Heart left ventricle (tissue), 16 donors: ENCODE results near the gene CTNNB1. TPM values are rescaled to one million over a fixed set of nuclear protein-coding genes. Genes with fewer than 3 reads are reported as not detected.

Experiments
- ATAC-seq, 4 donors: fragments of 200-7000 bp; cut with Tn5 transposase; one replicate each; pipeline ENCODE4 v1.9.1; 2020 to 2022; ENCODE audit warnings: moderate library complexity in 4 of 4, mild to moderate bottlenecking in 3 of 4, moderate number of reproducible peaks in 1 of 4
- DNase-seq, 5 donors: peaks; one replicate each; pipeline ENCODE4 v3.0.0-alpha.2; 2020
- H3K27ac ChIP-seq, 12 donors: fragments of 200-600 bp; sonication (generic) in 4 of 12; one replicate each; pipeline versions ENCODE4 v1.5.0 to v1.8.0; 2016 to 2022; ENCODE audit warnings: mild to moderate bottlenecking in 2 of 12
- H3K27me3 ChIP-seq, 9 donors: fragments of 200-600 bp; sonication (generic) in 2 of 9; one replicate each; pipeline versions ENCODE4 v1.5.1 to v1.8.0; 2016 to 2022; ENCODE audit warnings: mild to moderate bottlenecking in 3 of 9
- H3K36me3 ChIP-seq, 9 donors: fragments of 200-600 bp; sonication (generic) in 2 of 9; one replicate each; pipeline versions ENCODE4 v1.5.0 to v1.8.0; 2018 to 2022; ENCODE audit warnings: mild to moderate bottlenecking in 2 of 9
- H3K4me1 ChIP-seq, 12 donors: fragments of 200-600 bp; sonication (generic) in 4 of 12; one replicate each; pipeline versions ENCODE4 v1.5.0 to v1.8.0; 2016 to 2022; ENCODE audit warnings: mild to moderate bottlenecking in 3 of 12
- H3K4me3 ChIP-seq, 12 donors: fragments of 200-600 bp; sonication (generic) in 4 of 12; one replicate each; pipeline versions ENCODE4 v1.5.0 to v1.8.0; 2017 to 2022; ENCODE audit warnings: mild to moderate bottlenecking in 9 of 12, moderate library complexity in 4 of 12
- H3K9me3 ChIP-seq, 12 donors: fragments of 200-600 bp; sonication (generic) in 4 of 12; one replicate each; pipeline versions ENCODE4 v1.5.0 to v1.8.0; 2016 to 2022; ENCODE audit warnings: mild to moderate bottlenecking in 1 of 12
- POLR2A ChIP-seq, 2 donors: fragments of 450-650 bp; IDR thresholded peaks; one replicate each; pipeline ENCODE4 v1.6.1; 2017; ENCODE audit warnings: antibody characterized with exemption in 2 of 2, mild to moderate bottlenecking in 2 of 2, moderate library complexity in 2 of 2
- WGBS, 4 donors: extraction: QIAGEN DNeasy Blood & Tissue Kit in 2 of 4; methylation state at CpG; one replicate each; pipeline versions ENCODE4 v1.1.5 to v1.1.7; 2013 to 2018; 5-methylcytosine and 5-hydroxymethylcytosine counted together
- intact Hi-C, 10 donors: fragments of 100-400 bp; cut with DNase I; formaldehyde crosslinking; loops; one replicate each; pipeline versions ENCODE4 v1.11.1 to v1.14.2; 2022
- polyA plus RNA-seq, 2 donors: library from polyadenylated mRNA; stranded (reverse); fragments of 200-250 nt; gene quantifications; one replicate each; pipeline ENCODE4 v1.2.3, GENCODE V29; 2013
- total RNA-seq, 9 donors: library from RNA; depleted of rRNA in 2 of 9; stranded (reverse); fragments of >200 nt in 2 of 9; fragmentation: NEBNext Ultra II Directional in 3 of 9; extraction: Animal tissue kit (Norgen Biotek cat#: 25700) in 3 of 9; gene quantifications; one replicate each; pipeline versions ENCODE4 v1.1.0 to v1.2.4, GENCODE V29; 2016 to 2023
- TF ChIP-seq, protein P1 (sequence below), 12 donors: fragments of 200-600 bp; sonication (generic) in 4 of 12; IDR thresholded peaks; one replicate each; pipeline versions ENCODE4 v1.5.0 to v1.8.0; 2018 to 2022; ENCODE audit warnings: antibody characterized with exemption in 12 of 12, mild to moderate bottlenecking in 5 of 12
- donor health status: ischemic (EF 13 %, LVEDD 7.1; RV severe dilation, severe dysfunction).
- donor health status: healthy with polysubstance abuse.
- donor health status: DM: no; HTN: yes; CAD: no.
- donor health status: DM: no; HTN: no; CAD: no.
- donor health status: ischemic (EF 25% LVEDD 6.9; RV normal size, moderate dysfunction).
- donor health status: ischemic (EF 25% LVEDD 5.7; RV mildly dilated, moderate dysfunction).
- donor health status: healthy.
- donor health status: DM: yes; HTN: yes; CAD: no.
- donor health status: ischemic (EF 35%, LVEDD 5.7; RV mildly dilated, moderate dysfunction).
- donor health status: nonischemic (EF 11% LVEDD 7.7; RV severe dilation, severe dysfunction).
- donor health status: DM: yes; HTN: yes; CAD: no.
- donor health status: PGD.
- donor health status: ischemic (EF 29% LVEDD 5.4; RV normal size, mild dysfunction).
- donor health status: nonischemic (EF 23%, LVEDD 6.1; RV moderate dilation, normal function).

CTNNB1 gene
- total and polyA plus RNA-seq, 11 donors, result 25.6 to 301 (median 208) TPM

DNA sequence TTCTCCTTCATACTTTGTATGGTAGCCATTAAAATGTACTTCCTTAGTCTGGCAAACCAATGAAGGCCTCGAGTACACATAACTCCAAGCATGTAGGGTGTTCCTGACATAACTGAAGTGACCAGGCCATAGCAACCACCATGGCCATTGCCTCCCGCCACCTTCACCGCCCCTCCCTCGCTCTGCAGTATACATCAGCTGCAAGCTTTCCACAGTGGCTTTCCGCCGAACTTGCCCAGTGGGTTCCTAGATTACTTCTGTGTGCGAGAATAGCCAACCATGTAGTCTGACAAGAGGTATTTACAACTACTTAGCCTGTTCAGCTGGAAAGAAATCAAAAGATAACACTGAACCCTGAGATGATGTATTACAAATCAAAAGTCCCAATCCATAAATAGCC is 3.4 kb upstream of the CTNNB1 start:
- Histone ChIP-seq H3K27me3 (no peaks in the 10 kb centered on the region), H3K4me3 (no peak overlapping the region), H3K9me3 (no peaks in the 10 kb centered on the region), H3K36me3 (no peaks in the 10 kb centered on the region), H3K27ac (peak overlapping the region in 2 of 12 donors; percentile 6 to 14), H3K4me1 (peaks cover 0 to 9% (median under 1%) of the 10 kb centered on the region in 12 donors)
- DNase-seq (peak in 4 of 5 donors; percentile 32 to 43 (median 36)), ATAC-seq (peak; percentile 23 to 45 (median 39))
- intact Hi-C loops, result loop anchor here (5.0 to 10.0 kb wide), 8 partner anchors 79 to 611 kb away; no protein-coding TSS in a partner anchor
- 53 to 77% (median 69%) methylated on average over 7 of the region's 7 CpGs for WGBS, 4 donors
- TF ChIP-seq POLR2A (IDR thresholded peaks at IDR 0.05), result no peak
- TF ChIP-seq, protein P1, sequence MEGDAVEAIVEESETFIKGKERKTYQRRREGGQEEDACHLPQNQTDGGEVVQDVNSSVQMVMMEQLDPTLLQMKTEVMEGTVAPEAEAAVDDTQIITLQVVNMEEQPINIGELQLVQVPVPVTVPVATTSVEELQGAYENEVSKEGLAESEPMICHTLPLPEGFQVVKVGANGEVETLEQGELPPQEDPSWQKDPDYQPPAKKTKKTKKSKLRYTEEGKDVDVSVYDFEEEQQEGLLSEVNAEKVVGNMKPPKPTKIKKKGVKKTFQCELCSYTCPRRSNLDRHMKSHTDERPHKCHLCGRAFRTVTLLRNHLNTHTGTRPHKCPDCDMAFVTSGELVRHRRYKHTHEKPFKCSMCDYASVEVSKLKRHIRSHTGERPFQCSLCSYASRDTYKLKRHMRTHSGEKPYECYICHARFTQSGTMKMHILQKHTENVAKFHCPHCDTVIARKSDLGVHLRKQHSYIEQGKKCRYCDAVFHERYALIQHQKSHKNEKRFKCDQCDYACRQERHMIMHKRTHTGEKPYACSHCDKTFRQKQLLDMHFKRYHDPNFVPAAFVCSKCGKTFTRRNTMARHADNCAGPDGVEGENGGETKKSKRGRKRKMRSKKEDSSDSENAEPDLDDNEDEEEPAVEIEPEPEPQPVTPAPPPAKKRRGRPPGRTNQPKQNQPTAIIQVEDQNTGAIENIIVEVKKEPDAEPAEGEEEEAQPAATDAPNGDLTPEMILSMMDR (IDR thresholded peaks at IDR 0.05), result no peak

DNA sequence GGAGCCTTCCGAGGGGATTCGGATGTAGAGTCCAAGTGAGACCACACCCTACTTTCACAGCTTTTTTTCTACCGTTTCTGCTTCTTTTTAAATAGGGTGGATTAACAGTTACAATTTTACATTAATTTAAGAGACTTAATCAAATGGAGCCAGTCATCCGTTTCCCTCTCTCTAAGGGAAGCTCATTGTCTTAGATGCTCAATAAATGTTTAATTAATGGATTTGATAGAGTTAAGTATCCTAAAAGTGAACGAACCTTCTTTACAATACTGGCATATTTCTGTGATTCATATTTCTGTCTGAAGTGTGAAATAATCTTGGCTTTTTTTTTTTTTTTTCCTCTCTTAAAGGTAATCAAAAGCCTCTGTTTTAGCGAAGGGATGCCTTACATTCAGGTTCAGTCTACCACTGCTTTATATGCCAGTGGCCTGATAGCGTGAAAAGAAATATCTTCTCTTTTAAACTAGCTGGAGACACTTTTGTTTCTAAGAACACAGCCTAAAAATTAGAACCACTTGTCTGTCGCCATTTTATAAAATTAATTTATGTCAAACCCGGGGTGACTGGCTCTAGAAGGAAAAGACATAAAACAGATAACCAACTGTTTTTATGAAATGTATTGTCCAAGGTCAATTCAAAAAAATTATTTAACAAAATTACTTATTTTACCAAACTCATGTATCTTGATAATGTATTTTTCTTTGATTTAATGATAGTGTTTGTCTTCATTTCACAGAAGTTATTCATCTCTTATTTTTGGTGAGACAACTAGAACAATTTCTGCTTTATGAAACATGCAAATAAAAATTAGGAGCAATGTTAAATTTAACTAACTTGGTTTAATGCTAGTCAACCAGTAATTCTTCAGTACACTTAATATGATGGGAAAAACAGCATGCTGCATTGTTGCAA is 2.5 kb upstream of the CTNNB1 start:
- no peak overlapping the region for H3K4me3 ChIP-seq
- intact Hi-C loops, result loop anchor here (5.0 to 10.0 kb wide), 8 partner anchors 79 to 612 kb away; no protein-coding TSS in a partner anchor
- no peaks in the 10 kb centered on the region for H3K9me3 ChIP-seq
- peak overlapping the region in 2 of 12 donors; percentile 6 to 14 for H3K27ac ChIP-seq
- H3K4me1 ChIP-seq, result peaks cover 0 to 17% (median 7%) of the 10 kb centered on the region in 12 donors
- DNase-seq, result no peak
- ATAC-seq, result no peak
- no peaks in the 10 kb centered on the region for H3K36me3 ChIP-seq
- H3K27me3 ChIP-seq, result no peaks in the 10 kb centered on the region
- WGBS, 4 donors, result 70 to 77% (median 77%) methylated on average over 9 of the region's 9 CpGs
- TF ChIP-seq POLR2A (IDR thresholded peaks at IDR 0.05), result no peak
- TF ChIP-seq, protein P1 (IDR thresholded peaks at IDR 0.05), result no peak

DNA sequence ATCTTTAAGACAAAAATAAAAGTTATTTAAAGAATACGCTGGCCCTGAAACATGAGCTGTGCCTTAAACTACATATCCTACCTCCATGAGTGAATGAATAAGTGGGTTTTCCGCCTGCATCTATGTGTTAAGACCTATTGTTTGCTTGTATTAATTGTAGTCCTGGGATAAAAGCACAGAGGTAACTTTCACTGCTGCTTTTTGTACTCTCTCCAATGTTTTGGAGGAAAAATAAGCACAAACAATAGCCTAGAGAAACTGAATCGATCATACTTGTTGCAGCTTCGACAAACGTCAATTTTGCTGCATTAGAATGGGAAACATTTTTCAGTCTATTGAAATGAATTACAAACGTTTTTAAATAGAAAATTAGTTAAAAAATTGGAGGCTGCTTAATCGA is 1.3 kb upstream of the CTNNB1 start:
- no peak for TF ChIP-seq POLR2A (IDR thresholded peaks at IDR 0.05)
- TF ChIP-seq, protein P1 (IDR thresholded peaks at IDR 0.05), result no peak
- peaks cover 0 to 29% (median 19%) of the 10 kb centered on the region in 12 donors for H3K4me1 ChIP-seq
- no peaks in the 10 kb centered on the region for H3K36me3 ChIP-seq
- 71 to 79% (median 72%) methylated on average over 7 of the region's 7 CpGs for WGBS, 4 donors
- H3K27me3 ChIP-seq, result no peaks in the 10 kb centered on the region
- peak overlapping the region in 8 of 12 donors; percentile 95 to 99 (median 98) for H3K27ac ChIP-seq
- intact Hi-C loops, result loop anchor here (2.0 to 10.0 kb wide), 11 partner anchors 81 to 613 kb away; no protein-coding TSS in a partner anchor
- DNase-seq (no peak), ATAC-seq (no peak)
- no peaks in the 10 kb centered on the region for H3K9me3 ChIP-seq
- peak overlapping the region in 9 of 12 donors; percentile 72 to 90 (median 84) for H3K4me3 ChIP-seq

DNA sequence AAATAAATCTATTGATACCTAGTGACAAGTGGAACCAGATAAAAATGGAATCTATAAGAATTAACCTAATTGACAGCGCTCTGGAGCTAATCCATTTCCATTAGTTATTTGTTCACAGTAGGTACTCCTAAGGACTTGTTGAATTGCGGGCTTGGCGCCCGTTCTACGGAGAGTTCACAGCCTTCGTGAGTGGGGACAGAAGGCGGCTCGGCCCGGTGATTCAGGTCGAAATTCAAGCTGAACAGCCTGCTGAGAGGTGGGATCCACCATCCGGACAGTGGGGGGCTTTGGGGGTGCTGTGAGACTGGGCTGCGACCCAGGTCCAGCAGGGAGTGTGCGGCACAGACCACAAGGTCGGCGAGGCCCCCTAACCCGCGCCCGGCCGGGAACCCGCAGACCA is 779 bp upstream of the CTNNB1 start:
- peaks cover under 1 to 34% (median 24%) of the 10 kb centered on the region in 12 donors for H3K4me1 ChIP-seq
- ATAC-seq, result peak in 1 of 4 donors; percentile 11
- no peaks in the 10 kb centered on the region for H3K27me3 ChIP-seq
- 7 to 12% (median 8%) methylated on average over 14 to 20 of the region's 20 CpGs for WGBS, 4 donors
- DNase-seq, result peak; percentile 34 to 71 (median 41)
- H3K9me3 ChIP-seq, result no peaks in the 10 kb centered on the region
- H3K4me3 ChIP-seq, result peak overlapping the region; percentile 47 to 90 (median 84)
- peak overlapping the region; percentile 95 to 99 (median 98) for H3K27ac ChIP-seq
- no peaks in the 10 kb centered on the region for H3K36me3 ChIP-seq
- intact Hi-C loops, result loop anchor here (2.0 to 10.0 kb wide), 11 partner anchors 81 to 614 kb away; no protein-coding TSS in a partner anchor
- no peak for TF ChIP-seq POLR2A (IDR thresholded peaks at IDR 0.05)
